Activated CD8-positive, alpha-beta memory T cell treated with anti-CD3 and anti-CD28 coated beads, Interleukin-2, amount 50 U/mL, for 24 hours (primary cell): ENCODE results near the gene TXN.
"Not testable (repeated sequence)": the region's sequence is repeated elsewhere in the genome, so short reads cannot be mapped to it uniquely, and the experiment has no call there.

Experiments
- DNase-seq: peaks from one replicate; pipeline ENCODE4 v3.0.0-alpha.2; 2020; ENCODE audit errors: extremely low read depth

The TXN gene

GRCh38 chr9:110257097-110257841, 962 bp upstream of the TXN start:
- no peak for DNase-seq

DNA sequence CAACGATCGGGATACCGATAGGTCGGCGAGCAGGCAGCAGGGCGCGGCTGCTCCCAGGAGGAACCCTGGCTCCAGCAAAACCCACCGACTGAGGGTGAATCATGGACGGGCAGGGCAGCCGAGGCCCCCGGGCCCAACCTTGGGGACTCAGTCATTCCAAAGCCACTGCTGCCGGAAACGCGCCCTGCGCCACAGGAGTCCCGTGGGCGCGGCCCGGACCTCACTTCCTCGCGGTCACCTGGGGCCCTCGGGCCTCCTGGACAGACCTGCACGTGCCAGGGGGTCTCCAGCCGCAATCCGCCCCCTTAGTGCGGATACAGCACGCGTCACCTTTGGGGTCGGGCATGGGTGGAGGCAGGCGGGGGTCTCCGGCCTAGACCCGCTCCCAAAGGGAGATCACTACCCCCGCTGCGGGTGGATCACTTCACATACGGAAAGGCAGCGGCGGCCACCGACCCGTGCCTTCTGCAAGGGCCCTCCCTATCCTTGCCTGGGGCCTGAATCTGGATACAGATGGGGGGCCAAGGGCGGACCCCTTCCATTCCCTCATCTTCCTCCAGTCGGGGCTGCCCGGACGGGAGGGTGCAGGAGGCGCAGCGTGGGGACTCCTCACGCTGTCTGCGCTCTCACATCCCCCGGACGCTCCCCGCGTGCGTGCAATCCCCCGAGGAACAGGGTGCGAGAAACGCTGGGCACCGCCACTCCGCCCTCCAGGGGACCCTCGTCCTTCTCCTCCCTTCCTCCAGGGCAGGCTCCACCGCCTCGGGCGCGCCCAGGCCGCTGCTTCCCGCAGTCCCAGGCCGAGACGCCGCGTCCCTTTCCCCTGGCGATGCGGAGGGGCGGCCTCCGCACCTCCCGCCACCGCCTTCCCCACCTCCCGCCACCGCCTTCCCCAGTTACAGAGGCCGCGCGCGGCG, 586 bp downstream of the TXN start:
- DNase-seq: peak; percentile 12

DNA sequence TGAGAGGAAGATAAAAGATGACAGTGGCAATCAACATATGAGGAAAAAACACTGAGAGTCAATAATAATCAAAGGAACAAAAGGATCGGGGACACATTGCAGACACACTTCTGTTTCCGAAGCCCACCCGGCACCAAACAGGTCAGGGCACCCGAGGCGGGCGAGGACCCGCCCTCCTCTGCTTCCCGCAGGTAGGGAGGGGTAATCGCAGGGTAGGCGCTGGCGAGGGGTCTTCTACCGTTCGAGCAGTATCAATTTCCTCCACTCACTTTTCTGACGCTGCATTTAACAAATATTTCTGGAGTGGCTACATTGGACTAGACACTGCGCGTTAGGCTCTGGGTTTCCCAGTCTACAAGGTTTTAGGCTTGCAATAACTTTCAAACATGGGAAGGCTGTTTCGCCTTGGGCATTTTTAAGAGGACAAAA, 1.3 kb downstream of the TXN start:
- no peak for DNase-seq

- DNase-seq: no peak
These were observed 1.8 kb downstream of the TXN start for GRCh38 chr9:110254500-110254899.

GRCh38 chr9:110252509-110253139, 3.7 kb downstream of the TXN start:
- DNase-seq: no peak

DNA sequence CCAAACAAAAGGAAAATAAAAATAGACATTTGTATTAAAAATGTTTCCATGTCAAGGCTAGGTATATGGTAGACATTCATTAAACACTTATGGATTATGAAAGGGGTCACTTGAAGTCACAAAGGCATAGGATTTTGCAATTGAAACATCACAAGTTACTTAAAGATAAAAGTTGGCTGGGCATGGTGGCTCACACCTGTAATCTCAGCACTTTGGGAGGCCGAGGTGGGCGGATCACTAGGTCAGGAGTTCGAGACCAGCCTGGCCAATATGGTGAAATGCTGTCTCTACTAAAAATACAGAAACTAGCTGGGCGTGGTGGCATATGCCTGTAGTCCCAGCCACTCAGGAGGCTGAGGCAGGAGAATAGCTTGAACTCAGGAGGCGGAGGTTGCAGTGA, 4.5 kb downstream of the TXN start:
- DNase-seq: not testable (repeated sequence)

- DNase-seq: no peak
These were observed 5.1 kb downstream of the TXN start for GRCh38 chr9:110251212-110251611.

DNA sequence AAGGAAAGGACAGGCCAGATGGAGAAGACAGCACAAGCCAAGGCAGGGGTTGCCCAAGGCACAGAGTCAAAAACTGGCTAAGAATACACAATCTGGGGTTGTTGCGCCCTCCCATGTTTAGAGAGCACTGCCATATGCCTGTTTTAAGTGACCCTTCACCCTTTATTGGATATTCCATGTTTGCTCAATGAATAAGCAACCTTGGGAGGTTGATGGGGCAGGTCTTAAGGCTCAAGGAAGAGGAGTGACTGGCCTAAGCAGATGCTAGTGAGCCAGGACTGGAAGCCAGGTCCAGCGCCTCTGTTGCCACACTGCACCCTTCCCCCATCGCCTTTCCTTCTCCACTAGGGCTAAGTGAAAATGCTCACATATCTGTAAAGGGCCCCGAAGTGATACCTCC, 6.7 kb downstream of the TXN start:
- DNase-seq: no peak

GRCh38 chr9:110248361-110248760, 7.9 kb downstream of the TXN start:
- no peak for DNase-seq

- no peak for DNase-seq
These were observed 10.1 kb downstream of the TXN start for GRCh38 chr9:110246214-110246613.

DNA sequence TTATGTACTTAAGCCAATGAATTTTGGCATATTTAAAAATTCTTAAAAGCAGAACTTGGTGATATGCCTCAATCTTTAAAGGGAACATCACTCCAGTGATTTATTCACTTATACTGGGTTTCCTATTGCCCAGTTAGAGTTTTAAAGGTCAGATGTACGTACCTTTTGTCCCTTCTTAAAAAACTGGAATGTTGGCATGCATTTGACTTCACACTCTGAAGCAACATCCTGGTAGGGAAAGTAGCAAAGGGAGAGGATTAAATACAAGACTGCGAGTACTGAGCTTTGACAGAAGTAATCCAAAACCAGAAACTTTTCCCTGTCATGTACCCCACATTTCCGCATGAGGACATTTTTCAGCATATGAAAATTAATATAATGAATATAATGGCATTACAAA, 11.7 kb downstream of the TXN start:
- DNase-seq: no peak

GRCh38 chr9:110241858-110242321, 14.4 kb downstream of the TXN start:
- DNase-seq: no peak

DNA sequence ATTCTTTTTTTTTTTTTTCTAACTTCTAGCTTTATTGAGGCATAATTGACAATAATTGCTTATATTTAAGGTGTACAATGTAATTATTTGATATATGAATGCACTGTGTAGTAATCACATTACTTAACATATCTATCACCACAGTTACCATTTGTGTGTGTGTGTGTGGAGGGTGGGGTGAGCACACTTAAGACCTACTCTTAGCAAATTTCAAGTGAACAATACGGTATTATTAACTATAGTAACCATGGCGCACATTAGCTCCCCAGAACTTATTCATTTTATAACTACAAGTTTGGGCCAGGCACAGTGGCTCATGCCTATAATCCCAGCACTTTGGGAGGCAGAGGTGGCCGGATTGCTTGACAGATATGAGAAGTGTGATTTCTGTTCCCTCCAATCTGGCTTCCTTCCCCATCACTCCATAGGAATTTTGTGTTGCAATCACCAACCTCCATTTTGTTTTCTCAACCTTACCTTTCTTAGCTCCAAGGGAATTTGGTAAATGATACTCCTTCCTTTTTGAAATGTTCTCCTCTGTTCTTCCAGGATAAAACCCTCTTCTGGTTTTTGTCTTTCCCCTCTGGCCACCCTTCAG, 14.9 kb downstream of the TXN start:
- no peak for DNase-seq

- DNase-seq: no peak
These were observed 16.1 kb downstream of the TXN start for GRCh38 chr9:110240198-110240597.

GRCh38 chr9:110228321-110228720, 28.0 kb downstream of the TXN start:
- DNase-seq: no peak

GRCh38 chr9:110224583-110224982, 31.7 kb downstream of the TXN start:
- DNase-seq: no peak

DNA sequence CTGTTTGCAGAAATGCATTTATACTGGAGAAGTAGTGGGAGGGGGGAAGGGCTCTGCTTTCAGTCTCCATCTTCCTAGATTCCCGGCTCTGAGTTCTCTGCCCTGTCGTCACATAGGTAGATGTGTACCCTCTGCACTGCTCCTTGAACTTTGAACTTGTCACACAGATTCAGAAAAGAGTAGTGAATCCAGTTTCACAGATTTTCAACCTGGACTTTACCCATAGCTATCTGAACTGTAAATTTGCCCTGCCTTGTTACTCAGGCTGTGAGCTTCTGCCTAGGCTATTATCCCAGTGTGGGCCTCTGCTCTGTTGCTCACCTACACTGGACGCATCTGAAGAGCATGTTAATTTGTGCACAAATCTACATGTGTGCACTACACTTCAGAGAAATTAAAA, 35.5 kb downstream of the TXN start:
- no peak for DNase-seq

- DNase-seq: no peak
These were observed 38.6 kb downstream of the TXN start for GRCh38 chr9:110217656-110218099.

GRCh38 chr9:110214586-110215355, 41.5 kb downstream of the TXN start:
- no peak for DNase-seq

DNA sequence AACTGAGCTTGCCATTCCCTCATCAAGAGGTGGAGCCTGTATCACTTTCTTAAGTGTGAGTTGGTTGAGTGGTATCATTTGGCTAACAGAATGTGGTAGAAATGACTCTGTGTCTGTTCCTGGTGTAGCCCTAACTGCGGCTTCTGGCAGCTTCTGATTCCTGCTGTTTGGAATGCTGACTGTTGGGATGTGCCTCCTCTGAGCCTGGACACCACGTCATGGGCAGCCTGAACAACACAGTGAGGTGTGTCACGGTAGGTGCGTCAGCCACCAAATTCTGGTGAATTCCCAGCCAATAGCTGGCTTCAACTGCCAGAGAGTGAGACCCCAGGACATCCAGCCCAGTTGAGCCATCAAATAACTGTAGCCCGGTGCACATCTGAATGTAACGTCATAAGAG, 42.2 kb downstream of the TXN start:
- no peak for DNase-seq

DNA sequence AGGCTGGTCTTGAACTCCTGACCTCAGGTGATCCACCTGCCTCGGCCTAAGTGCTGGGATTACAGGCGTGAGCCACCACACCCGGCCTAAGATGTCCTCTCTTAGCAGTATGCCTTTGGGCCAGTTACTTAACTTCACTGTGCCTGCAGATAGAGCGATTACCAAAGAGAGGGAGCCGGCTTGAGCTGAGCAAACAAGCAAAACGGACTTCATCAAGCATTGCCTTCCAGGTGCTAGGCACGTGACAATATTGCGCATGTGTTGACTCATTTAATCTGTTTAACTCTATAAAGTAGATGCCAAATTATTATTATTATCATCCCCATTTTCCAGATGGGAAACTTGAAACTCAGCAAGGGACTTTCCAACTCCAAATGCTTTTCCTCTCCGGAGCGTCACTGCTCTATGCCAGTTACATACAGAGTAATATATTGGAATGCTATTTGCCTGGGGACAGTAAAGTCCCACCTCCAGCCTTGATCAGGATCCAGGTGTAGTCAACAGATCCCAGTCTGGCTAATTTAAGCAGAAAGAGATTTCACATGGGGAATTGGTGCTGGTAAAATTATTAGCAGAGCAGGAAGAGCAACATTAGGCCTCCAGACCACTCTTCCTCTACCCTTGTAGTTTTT, 42.8 kb downstream of the TXN start:
- no peak for DNase-seq
